Retina (tissue), 1 donor: ENCODE data around the gene POU2F2.
A peak's percentile ranks its signal among the peaks of the same experiment; 100 is the strongest.

Experiments
- DNase-seq: peaks from one replicate; pipeline ENCODE4 v3.0.0-alpha.2; 2016

Gene POU2F2

GRCh38 chr19:42098781-42099180 is 33.5 kb downstream of the POU2F2 start:
- no peak for DNase-seq

GRCh38 chr19:42097461-42097860 is 34.8 kb downstream of the POU2F2 start:
- DNase-seq: no peak

- no peak for DNase-seq
Measured at GRCh38 chr19:42096255-42096837, 35.9 kb downstream of the POU2F2 start.

GRCh38 chr19:42095814-42096230 is 36.4 kb downstream of the POU2F2 start:
- DNase-seq: peak; percentile 30

GRCh38 chr19:42095142-42095813 is 37.0 kb downstream of the POU2F2 start:
- no peak for DNase-seq

- DNase-seq: no peak
Measured at GRCh38 chr19:42093926-42094325, 38.3 kb downstream of the POU2F2 start.

- DNase-seq: no peak
Measured at GRCh38 chr19:42093505-42093904, 38.7 kb downstream of the POU2F2 start.

GRCh38 chr19:42092350-42092749 is 39.9 kb downstream of the POU2F2 start:
- DNase-seq: no peak

- no peak for DNase-seq
Measured at GRCh38 chr19:42091742-42092141, 40.5 kb downstream of the POU2F2 start.

GRCh38 chr19:42091300-42091699 is 40.9 kb downstream of the POU2F2 start:
- no peak for DNase-seq

- DNase-seq: no peak
Measured at GRCh38 chr19:42090672-42091071, 41.6 kb downstream of the POU2F2 start.

- no peak for DNase-seq
Measured at GRCh38 chr19:42089772-42090171, 42.5 kb downstream of the POU2F2 start.

- DNase-seq: no peak
Measured at GRCh38 chr19:42089191-42089750, 43.0 kb downstream of the POU2F2 start.

- no peak for DNase-seq
Measured at GRCh38 chr19:42088471-42089190, 43.6 kb downstream of the POU2F2 start.

- DNase-seq: no peak
Measured at GRCh38 chr19:42086770-42087550, 45.3 kb downstream of the POU2F2 start.

- no peak for DNase-seq
Measured at GRCh38 chr19:42086188-42086736, 46.0 kb downstream of the POU2F2 start.

GRCh38 chr19:42083537-42083936 is 48.7 kb downstream of the POU2F2 start:
- DNase-seq: no peak

- DNase-seq: no peak
Measured at GRCh38 chr19:42081584-42082203, 50.6 kb downstream of the POU2F2 start.

- DNase-seq: no peak
Measured at GRCh38 chr19:42080764-42081375, 51.4 kb downstream of the POU2F2 start.

GRCh38 chr19:42079886-42080763 is 52.1 kb downstream of the POU2F2 start:
- DNase-seq: no peak

GRCh38 chr19:42079276-42079669 is 53.0 kb downstream of the POU2F2 start:
- no peak for DNase-seq
